HepG2 (cell line): ENCODE data around the gene PTPN3. TPM values are rescaled to one million over a fixed set of nuclear protein-coding genes. Genes with fewer than 3 reads are reported as not detected.

Source experiments
- ATAC-seq: fragments of 200-7000 bp; cut with Tn5 transposase; 3 replicates; pipeline ENCODE4 v1.9.1; 2020; ENCODE audit warnings: mild to moderate bottlenecking, moderate library complexity
- BruUV-seq: library from RNA; stranded (reverse); fragments of 400-500 nt; replicated peaks from 2 replicates; lab custom pipeline; 2021; lab: Mats Ljungman, UMichigan
- CTCF ChIA-PET: fragments of 300-600 bp; formaldehyde crosslinking; extraction: SDS; loops from one replicate; lab custom pipeline; 2021; ENCODE audit warnings: low total read pairs, inconsistent platforms, low intra/inter-chr PET ratio; lab: Yijun Ruan, JAX
- POLR2A ChIA-PET: fragments of 350-600 bp; sonication (Branson Sonifier 250); formaldehyde crosslinking; loops from one replicate; lab custom pipeline; 2020; ENCODE audit warnings: antibody characterized with exemption, inconsistent platforms; lab: Yijun Ruan, JAX
- DNase-seq: peaks from one replicate; pipeline ENCODE4 v3.0.0-alpha.2; 2015; ENCODE audit warnings: low spot score
- FAIRE-seq: peaks from 3 replicates; lab custom pipeline; 2011; peaks lifted over from hg19 to GRCh38; lab: Jason Lieb, UNC
- H2AFZ ChIP-seq: one replicate; pipeline ENCODE4 v1.6.1; 2011; ENCODE audit warnings: low read length, inconsistent platforms
- H3K27ac ChIP-seq: fragments of 300-600 bp; 3 replicates; pipeline ENCODE4 v1.8.0; 2011; ENCODE audit warnings: mixed run types, mild to moderate bottlenecking, mixed read lengths, low read length, inconsistent platforms; ENCODE audit not compliant: insufficient read depth; ENCODE audit errors: extremely low read length
- H3K27me3 ChIP-seq, 2 experiments: fragments of 200-600 bp in 1 of 2; 2 replicates in 1 of 2; 3 replicates in 1 of 2; pipeline versions ENCODE4 v1.6.0 to v1.8.0; 2011; ENCODE audit warnings: low read length in 2 of 2, mild to moderate bottlenecking in 2 of 2, moderate library complexity in 2 of 2, inconsistent platforms in 1 of 2; ENCODE audit not compliant: insufficient read depth in 2 of 2, control insufficient read depth in 1 of 2
- H3K36me3 ChIP-seq, 2 experiments: fragments of 200-600 bp in 1 of 2; replicated peaks in 1 of 2; 2 replicates in 1 of 2; 3 replicates in 1 of 2; pipeline versions ENCODE4 v1.5.1 to v1.8.0; 2011; ENCODE audit warnings: low read length in 2 of 2, inconsistent platforms in 1 of 2; ENCODE audit not compliant: insufficient read depth in 2 of 2, control insufficient read depth in 1 of 2
- H3K4me1 ChIP-seq: 2 replicates; pipeline ENCODE4 v1.5.1; 2012; ENCODE audit warnings: low read length, inconsistent platforms; ENCODE audit not compliant: insufficient read depth
- H3K4me2 ChIP-seq: 2 replicates; pipeline ENCODE4 v1.6.0; 2011; ENCODE audit warnings: low read depth, low read length, inconsistent platforms
- H3K4me3 ChIP-seq, 3 experiments: fragments of 200-600 bp in 1 of 3; sonication (generic), shearing (Covaris generic) in 1 of 3; replicated peaks in 1 of 3; 2 replicates each; pipeline ENCODE4 v1.5.1; 2011 to 2016; ENCODE audit warnings: low read length in 3 of 3, inconsistent platforms in 2 of 3, low read depth in 2 of 3, mild to moderate bottlenecking in 2 of 3, control low read depth in 1 of 3, mixed read lengths in 1 of 3; ENCODE audit not compliant: insufficient read depth in 1 of 3
- H3K79me2 ChIP-seq: one replicate; pipeline ENCODE4 v1.6.1; 2011; ENCODE audit warnings: low read length, inconsistent platforms; ENCODE audit not compliant: insufficient read depth
- H3K9ac ChIP-seq: 2 replicates; pipeline ENCODE4 v1.6.0; 2011; ENCODE audit warnings: mild to moderate bottlenecking, low read depth, low read length, inconsistent platforms; ENCODE audit not compliant: insufficient read depth
- H3K9me3 ChIP-seq: 2 replicates; pipeline ENCODE4 v1.5.1; 2012; ENCODE audit warnings: mild to moderate bottlenecking, low read length
- H4K20me1 ChIP-seq: 2 replicates; pipeline ENCODE4 v1.6.0; 2011; ENCODE audit warnings: inconsistent platforms, mild to moderate bottlenecking, low read length, moderate library complexity; ENCODE audit not compliant: insufficient read depth
- MYC ChIP-seq: sonication (generic); formaldehyde crosslinking; IDR thresholded peaks from 2 replicates; pipeline ENCODE4 v1.9.0; 2021; ENCODE audit warnings: missing genetic modification reagents, borderline replicate concordance
- NCOA1 ChIP-seq: sonication (generic); formaldehyde crosslinking; IDR thresholded peaks from 2 replicates; pipeline ENCODE4 v1.9.0; 2021; ENCODE audit warnings: missing genetic modification reagents
- ZFP82 ChIP-seq: sonication (generic); formaldehyde crosslinking; IDR thresholded peaks from 2 replicates; pipeline ENCODE4 v1.5.1; 2020; ENCODE audit warnings: mild to moderate bottlenecking, missing genetic modification reagents, borderline replicate concordance
- ZNF121 ChIP-seq: sonication (generic); formaldehyde crosslinking; IDR thresholded peaks from 2 replicates; pipeline ENCODE4 v1.5.0; 2020; ENCODE audit warnings: mild to moderate bottlenecking, missing genetic modification reagents
- ZNF337 ChIP-seq: sonication (generic); formaldehyde crosslinking; IDR thresholded peaks from 2 replicates; pipeline ENCODE4 v1.5.1; 2020; ENCODE audit warnings: missing genetic modification reagents, low read depth, mild to moderate bottlenecking, borderline replicate concordance
- ZNF460 ChIP-seq: sonication (generic); formaldehyde crosslinking; IDR thresholded peaks from 2 replicates; pipeline ENCODE4 v1.5.1; 2020; ENCODE audit warnings: missing genetic modification reagents, mild to moderate bottlenecking, borderline replicate concordance
- ZNF788 ChIP-seq: sonication (generic); formaldehyde crosslinking; IDR thresholded peaks from 2 replicates; pipeline ENCODE4 v1.5.0; 2020; ENCODE audit warnings: mild to moderate bottlenecking, missing genetic modification reagents, borderline replicate concordance
- WGBS: methylation state at CpG from one replicate; pipeline ENCODE4 v1.1.6; 2017; ENCODE audit warnings: low lambda C conversion rate; 5-methylcytosine and 5-hydroxymethylcytosine counted together
- in situ Hi-C: cut with HindIII; loops from 2 replicates; pipeline ENCODE4 v1.10.0; 2017; ENCODE audit warnings: low pct_unique_long_range_greater_than_20kb; ENCODE audit not compliant: extremely low pct_ligation_motif_present
- intact Hi-C: fragments of 100-400 bp; cut with micrococcal nuclease; formaldehyde crosslinking; loops from one replicate; pipeline ENCODE4 v1.10.0; 2022; ENCODE audit not compliant: unreplicated experiment
- polyA plus RNA-seq, 8 experiments: library from polyadenylated mRNA; depleted of rRNA in 3 of 8; stranded (reverse) in 7 of 8; unstranded in 1 of 8; fragments of >200 nt; fragmentation: Illumina TruSeq in 4 of 8; extraction: Trizol in 4 of 8; gene quantifications; 2 replicates each; pipeline versions ENCODE4 v1.2.1 to v1.2.3, GENCODE V29; 2011 to 2016; ENCODE audit warnings: low read depth in 4 of 8, missing spikeins in 1 of 8, mixed read lengths in 1 of 8; ENCODE audit not compliant: insufficient read depth in 1 of 8
- total RNA-seq, 5 experiments: library from RNA; depleted of rRNA; stranded (reverse); fragments of >200 nt; fragmentation: Illumina TruSeq; extraction: Trizol; gene quantifications; 2 replicates each; pipeline ENCODE4 v1.2.3, GENCODE V29; 2016; ENCODE audit warnings: low read depth in 1 of 5
- TF ChIP-seq, protein P1 (sequence below): sonication (generic); formaldehyde crosslinking; IDR thresholded peaks from 2 replicates; pipeline ENCODE4 v1.5.1; 2020; ENCODE audit warnings: missing genetic modification reagents, mild to moderate bottlenecking, borderline replicate concordance
- TF ChIP-seq, protein P2 (sequence below): IDR thresholded peaks from 2 replicates; pipeline ENCODE4 v1.6.1; 2016; ENCODE audit warnings: mild to moderate bottlenecking

The PTPN3 gene
- total and polyA plus RNA-seq, 2 of the 13 experiments (the other 11 are each of a cell fraction or from before 2014, with no cell fraction given) = 5.6 to 20.5 TPM

GRCh38 chr9:109500421-109500974 lies 2.4 kb upstream of the PTPN3 start:
- Histone ChIP-seq H3K27me3 (peaks cover 1 to 7% of the 10 kb centered on the region in 2 experiments; a peak in 4 of 5 replicates), H4K20me1 (no peaks in the 10 kb centered on the region), H3K4me1 (peaks cover 57% of the 10 kb centered on the region), H3K79me2 (no peaks in the 10 kb centered on the region), H3K36me3 (no peaks in the 10 kb centered on the region), H3K9ac (no peak overlapping the region), H3K27ac (no peak overlapping the region), H3K4me2 (peak overlapping the region; percentile 96), H3K4me3 (peak overlapping the region in 2 of 3 experiments; percentile 36 to 74; a peak in 1 of 6 replicates), H3K9me3 (no peaks in the 10 kb centered on the region), H2AFZ (no peak overlapping the region)
- no peak for ATAC-seq
- peak; percentile 85 for TF ChIP-seq ZNF121 (CRISPR knock-in tag)
- no peak for TF ChIP-seq ZNF788
- TF ChIP-seq MYC = no peak
- TF ChIP-seq, protein P1, sequence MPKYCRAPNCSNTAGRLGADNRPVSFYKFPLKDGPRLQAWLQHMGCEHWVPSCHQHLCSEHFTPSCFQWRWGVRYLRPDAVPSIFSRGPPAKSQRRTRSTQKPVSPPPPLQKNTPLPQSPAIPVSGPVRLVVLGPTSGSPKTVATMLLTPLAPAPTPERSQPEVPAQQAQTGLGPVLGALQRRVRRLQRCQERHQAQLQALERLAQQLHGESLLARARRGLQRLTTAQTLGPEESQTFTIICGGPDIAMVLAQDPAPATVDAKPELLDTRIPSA (CRISPR knock-in tag) = no peak
- TF ChIP-seq ZNF460 = peak; percentile 83
- no peak for TF ChIP-seq NCOA1
- TF ChIP-seq, protein P2, sequence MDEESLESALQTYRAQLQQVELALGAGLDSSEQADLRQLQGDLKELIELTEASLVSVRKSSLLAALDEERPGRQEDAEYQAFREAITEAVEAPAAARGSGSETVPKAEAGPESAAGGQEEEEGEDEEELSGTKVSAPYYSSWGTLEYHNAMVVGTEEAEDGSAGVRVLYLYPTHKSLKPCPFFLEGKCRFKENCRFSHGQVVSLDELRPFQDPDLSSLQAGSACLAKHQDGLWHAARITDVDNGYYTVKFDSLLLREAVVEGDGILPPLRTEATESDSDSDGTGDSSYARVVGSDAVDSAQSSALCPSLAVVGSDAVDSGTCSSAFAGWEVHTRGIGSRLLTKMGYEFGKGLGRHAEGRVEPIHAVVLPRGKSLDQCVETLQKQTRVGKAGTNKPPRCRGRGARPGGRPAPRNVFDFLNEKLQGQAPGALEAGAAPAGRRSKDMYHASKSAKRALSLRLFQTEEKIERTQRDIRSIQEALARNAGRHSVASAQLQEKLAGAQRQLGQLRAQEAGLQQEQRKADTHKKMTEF = no peak
- no peak for TF ChIP-seq ZFP82 (CRISPR knock-in tag)
- TF ChIP-seq ZNF337 (CRISPR knock-in tag) = no peak
- no TSS peak for BruUV-seq
- FAIRE-seq = peak; percentile 23
- POLR2A ChIA-PET = interaction anchor here (7.3 kb wide), 1 partner anchor 24 kb away, joined by 71 read pairs; no protein-coding TSS in a partner anchor
- 39% methylated on average over 5 of the region's 5 CpGs for WGBS
- DNase-seq = no peak
- intact Hi-C loops = no loop called here
- CTCF ChIA-PET = no interaction called here
- in situ Hi-C loops = loop anchor here (25.0 kb wide), 1 partner anchor 313 kb away; no protein-coding TSS in a partner anchor
